Measurements from ENCODE around the gene COL6A3. TPM values are rescaled to one million over a fixed set of nuclear protein-coding genes. Genes with fewer than 3 reads are reported as not detected.

The COL6A3 gene
- polyA plus RNA-seq, 1 of the 3 experiments (the other 2 are of a cell fraction) = 18.5 TPM

DNA sequence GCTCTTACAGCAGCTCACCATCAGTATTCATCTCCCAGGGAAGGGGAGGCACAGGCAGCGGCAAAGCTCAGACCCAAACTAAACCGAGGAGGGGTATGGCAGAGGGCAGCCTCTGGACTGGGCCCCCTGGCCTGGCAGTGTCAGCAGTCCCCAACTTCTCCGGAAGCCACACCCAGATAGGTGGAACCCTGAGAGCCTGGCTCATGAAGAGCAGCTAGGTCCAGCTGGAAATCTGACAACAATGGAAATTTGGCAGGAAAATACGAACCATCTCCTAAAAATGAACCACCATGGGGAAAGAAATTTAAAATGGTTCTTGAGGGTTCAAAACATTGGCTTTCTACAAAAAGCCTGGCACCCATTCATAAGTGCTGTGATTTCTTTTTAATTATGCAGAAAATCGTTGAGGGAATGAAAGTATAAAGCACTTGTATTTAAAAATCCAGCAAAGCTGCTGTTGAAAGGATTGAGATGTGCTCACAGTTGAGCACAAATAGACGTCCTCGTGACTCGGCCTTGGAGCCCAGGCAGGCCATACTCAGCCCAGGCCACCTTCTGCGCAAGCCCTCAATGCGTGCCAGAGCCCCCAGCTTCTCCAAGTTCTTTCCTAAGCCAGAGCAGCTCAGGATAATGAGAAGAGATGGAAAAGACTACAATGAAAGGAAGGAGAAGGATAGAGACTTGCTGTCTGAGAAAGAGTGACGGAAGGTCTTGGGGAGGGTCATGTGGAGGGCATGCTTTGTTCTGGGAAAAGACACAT is 93.0 kb downstream of the COL6A3 start:
- 84% methylated on average over 11 of the region's 11 CpGs for whole genome bisulfite sequencing (ENCODE audit: low lambda C conversion rate)
- DNase-seq = no peak
- Histone ChIP-seq H3K27ac (ENCODE audit: low read depth in 2 of 2, low read length in 1 of 2) (no peak overlapping the region), H3K4me3 (ENCODE audit: low read depth in 2 of 2, low read length in 1 of 2) (no peak overlapping the region), H3K9ac (no peak overlapping the region), H3F3A (replicated peaks; ENCODE audit: insufficient read depth) (no peaks in the 10 kb centered on the region), H4K20me1 (ENCODE audit: insufficient read depth) (no peaks in the 10 kb centered on the region), H3K4me2 (no peak overlapping the region), H3K79me2 (ENCODE audit: insufficient read depth) (no peaks in the 10 kb centered on the region), H3K36me3 (replicated peaks in 1 of 2; ENCODE audit: control insufficient read depth in 1 of 2, insufficient read depth in 2 of 2, low read length in 1 of 2) (no peaks in the 10 kb centered on the region), H3K27me3 (ENCODE audit: insufficient read depth) (no peaks in the 10 kb centered on the region), H3K9me3 (no peaks in the 10 kb centered on the region), H2AFZ (ENCODE audit: low read depth) (no peak overlapping the region), H3K4me1 (ENCODE audit: control insufficient read depth in 1 of 2, insufficient read depth in 2 of 2, low read depth in 1 of 2, low read length in 1 of 2) (peaks cover 0 to 9% of the 10 kb centered on the region in 2 experiments; a peak in 2 of 4 replicates), H3K9me2 (no peaks in the 10 kb centered on the region)
- ChIA-PET CTCF (no interaction called here), POLR2A (no interaction called here)
- TF ChIP-seq IRF3 (IDR thresholded peaks at IDR 0.05; ENCODE audit: low read depth, low read length) = no peak

- no peaks in the 10 kb centered on the region for H3K9me3 ChIP-seq
- 95% methylated on average over 4 of the region's 4 CpGs for WGBS (ENCODE audit: low lambda C conversion rate)
- no peak overlapping the region for H3K4me3 ChIP-seq (ENCODE audit: low read depth in 2 of 2, low read length in 1 of 2)
- no peak overlapping the region for H2AFZ ChIP-seq (ENCODE audit: low read depth)
- peaks cover 6% of the 10 kb centered on the region for H3F3A ChIP-seq (replicated peaks; ENCODE audit: insufficient read depth)
- no peak overlapping the region for H3K27ac ChIP-seq (ENCODE audit: low read depth in 2 of 2, low read length in 1 of 2)
- H3K36me3 ChIP-seq (replicated peaks in 1 of 2; ENCODE audit: control insufficient read depth in 1 of 2, insufficient read depth in 2 of 2, low read length in 1 of 2) = no peaks in the 10 kb centered on the region
- ChIA-PET CTCF (no interaction called here), POLR2A (no interaction called here)
- TF ChIP-seq SIN3A (IDR thresholded peaks at IDR 0.05; ENCODE audit: borderline replicate concordance, low read depth, low read length) (no peak), TAF1 (IDR thresholded peaks at IDR 0.05; ENCODE audit: borderline replicate concordance, low read depth, low read length) (no peak), FOXM1 (IDR thresholded peaks at IDR 0.05; ENCODE audit: low read depth) (no peak)
- H3K4me2 ChIP-seq = no peak overlapping the region
- H3K4me1 ChIP-seq (ENCODE audit: control insufficient read depth in 1 of 2, insufficient read depth in 2 of 2, low read depth in 1 of 2, low read length in 1 of 2) = peaks cover 6 to 19% of the 10 kb centered on the region in 2 experiments
- DNase-seq = no peak
- no peak overlapping the region for H3K9ac ChIP-seq
- no peaks in the 10 kb centered on the region for H3K79me2 ChIP-seq (ENCODE audit: insufficient read depth)
- H3K27me3 ChIP-seq (ENCODE audit: insufficient read depth) = no peaks in the 10 kb centered on the region
- H3K9me2 ChIP-seq = no peaks in the 10 kb centered on the region
- no peaks in the 10 kb centered on the region for H4K20me1 ChIP-seq (ENCODE audit: insufficient read depth)
Measured at GRCh38 chr2:237319887-237320286, 94.1 kb downstream of the COL6A3 start.

DNA sequence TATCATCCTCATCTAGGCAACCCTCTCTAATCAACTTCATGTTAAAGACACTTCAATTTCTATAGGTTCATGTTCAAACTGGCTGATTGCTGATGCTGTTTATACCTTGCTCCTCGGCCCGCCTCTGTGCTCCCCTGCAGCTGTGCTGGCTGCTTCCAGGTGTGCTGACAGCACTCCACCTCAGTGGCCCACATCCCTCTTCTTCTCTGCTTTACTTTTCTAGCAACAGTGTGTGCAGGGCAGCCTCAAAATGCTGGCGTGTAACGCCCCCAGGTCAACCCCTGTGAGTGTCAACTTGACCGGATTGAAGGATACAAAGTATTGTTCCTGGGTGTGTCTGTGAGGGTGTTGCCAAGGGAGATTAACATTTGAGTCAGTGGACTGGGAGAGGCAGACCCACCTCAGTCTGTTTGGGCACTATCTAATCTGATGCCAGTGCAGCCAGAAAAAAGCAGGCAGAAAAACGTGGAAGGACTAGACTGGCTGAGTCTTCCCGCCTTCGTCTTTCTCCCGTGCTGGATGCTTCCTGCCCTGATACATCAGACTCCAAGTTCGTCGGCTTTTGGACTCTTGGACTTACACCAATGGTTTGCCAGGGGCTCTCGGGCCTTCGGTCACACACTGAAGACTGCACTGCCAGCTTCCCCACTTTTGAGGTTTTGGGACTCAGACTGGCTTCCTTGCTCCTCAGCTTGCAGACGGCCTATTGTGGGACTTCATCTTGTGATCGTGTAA is 94.7 kb downstream of the COL6A3 start:
- WGBS (ENCODE audit: low lambda C conversion rate) = 89% methylated on average over 15 of the region's 15 CpGs
- Histone ChIP-seq H3K4me3 (ENCODE audit: low read depth in 2 of 2, low read length in 1 of 2) (no peak overlapping the region), H3K36me3 (replicated peaks in 1 of 2; ENCODE audit: control insufficient read depth in 1 of 2, insufficient read depth in 2 of 2, low read length in 1 of 2) (no peaks in the 10 kb centered on the region), H3K4me2 (no peak overlapping the region), H3K9me2 (no peaks in the 10 kb centered on the region), H4K20me1 (ENCODE audit: insufficient read depth) (no peaks in the 10 kb centered on the region), H3K4me1 (ENCODE audit: control insufficient read depth in 1 of 2, insufficient read depth in 2 of 2, low read depth in 1 of 2, low read length in 1 of 2) (peaks cover 9 to 20% of the 10 kb centered on the region in 2 experiments), H2AFZ (ENCODE audit: low read depth) (no peak overlapping the region), H3K27me3 (ENCODE audit: insufficient read depth) (no peaks in the 10 kb centered on the region), H3K9me3 (no peaks in the 10 kb centered on the region), H3F3A (replicated peaks; ENCODE audit: insufficient read depth) (peaks cover 6% of the 10 kb centered on the region), H3K79me2 (ENCODE audit: insufficient read depth) (no peaks in the 10 kb centered on the region), H3K27ac (ENCODE audit: low read depth in 2 of 2, low read length in 1 of 2) (no peak overlapping the region), H3K9ac (no peak overlapping the region)
- no peak for TF ChIP-seq SIN3A (IDR thresholded peaks at IDR 0.05; ENCODE audit: borderline replicate concordance, low read depth, low read length)
- no peak for TF ChIP-seq IRF3 (IDR thresholded peaks at IDR 0.05; ENCODE audit: low read depth, low read length)
- TF ChIP-seq NFIC (IDR thresholded peaks at IDR 0.05; ENCODE audit: borderline replicate concordance) = no peak
- no peak for TF ChIP-seq EP300 (IDR thresholded peaks at IDR 0.05; ENCODE audit: borderline replicate concordance in 1 of 2, low read depth in 1 of 2, low read length in 1 of 2)
- TF ChIP-seq RAD21 (IDR thresholded peaks at IDR 0.05; ENCODE audit: low read length) = no peak
- TF ChIP-seq FOXM1 (IDR thresholded peaks at IDR 0.05; ENCODE audit: low read depth) = no peak
- TF ChIP-seq GABPA (IDR thresholded peaks at IDR 0.05; ENCODE audit: low read depth) = no peak
- no peak for TF ChIP-seq FOXJ3 (CRISPR knock-in tag; IDR thresholded peaks at IDR 0.05)
- TF ChIP-seq MEF2A (IDR thresholded peaks at IDR 0.05; ENCODE audit: borderline replicate concordance, low read depth) = no peak
- TF ChIP-seq NRF1 (IDR thresholded peaks at IDR 0.05; ENCODE audit: low read depth, low read length) = no peak
- DNase-seq = no peak
- ChIA-PET POLR2A (no interaction called here), CTCF (no interaction called here)

All from SK-N-SH (cell line).